Measurements from ENCODE around the gene FRY.

FRY gene

GRCh38 chr13:32330441-32330840 is 298.9 kb downstream of the FRY start:
- Histone ChIP-seq H3K27ac (ENCODE audit: low read length) (no peak overlapping the region), H3K4me2 (ENCODE audit: low read length) (no peak overlapping the region), H3K36me3 (replicated peaks; ENCODE audit: low read depth, low read length) (peaks cover 53% of the 10 kb centered on the region), H3K9me3 (ENCODE audit: insufficient read depth, low read length) (no peaks in the 10 kb centered on the region), H2AFZ (ENCODE audit: low read depth, low read length) (no peak overlapping the region), H3K79me2 (ENCODE audit: low read length) (no peaks in the 10 kb centered on the region), H4K20me1 (ENCODE audit: insufficient read depth, low read length) (no peaks in the 10 kb centered on the region), H3K9ac (ENCODE audit: low read length) (no peak overlapping the region), H3K4me1 (ENCODE audit: low read length) (no peaks in the 10 kb centered on the region), H3K4me3 (ENCODE audit: low read length) (no peak overlapping the region), H3K27me3 (ENCODE audit: low read depth, low read length) (no peaks in the 10 kb centered on the region)
- TF ChIP-seq CTCF (IDR thresholded peaks at IDR 0.05; ENCODE audit: low read depth, low read length) (no peak), EZH2phosphoT487 (IDR thresholded peaks at IDR 0.05; ENCODE audit: low read depth) (no peak)

GRCh38 chr13:32334671-32335070 is 303.1 kb downstream of the FRY start:
- no peaks in the 10 kb centered on the region for H3K4me1 ChIP-seq (ENCODE audit: low read length)
- H3K9me3 ChIP-seq (ENCODE audit: insufficient read depth, low read length) = no peaks in the 10 kb centered on the region
- no peaks in the 10 kb centered on the region for H3K27me3 ChIP-seq (ENCODE audit: low read depth, low read length)
- TF ChIP-seq CTCF (IDR thresholded peaks at IDR 0.05; ENCODE audit: low read depth, low read length) = no peak
- TF ChIP-seq EZH2phosphoT487 (IDR thresholded peaks at IDR 0.05; ENCODE audit: low read depth) = no peak
- H3K79me2 ChIP-seq (ENCODE audit: low read length) = no peaks in the 10 kb centered on the region
- no peak overlapping the region for H3K27ac ChIP-seq (ENCODE audit: low read length)
- peaks cover 76% of the 10 kb centered on the region for H3K36me3 ChIP-seq (replicated peaks; ENCODE audit: low read depth, low read length)
- H3K4me3 ChIP-seq (ENCODE audit: low read length) = no peak overlapping the region
- no peak overlapping the region for H3K4me2 ChIP-seq (ENCODE audit: low read length)
- no peaks in the 10 kb centered on the region for H4K20me1 ChIP-seq (ENCODE audit: insufficient read depth, low read length)
- no peak overlapping the region for H2AFZ ChIP-seq (ENCODE audit: low read depth, low read length)
- no peak overlapping the region for H3K9ac ChIP-seq (ENCODE audit: low read length)

GRCh38 chr13:32340914-32341313 is 309.3 kb downstream of the FRY start:
- Histone ChIP-seq H3K9me3 (ENCODE audit: insufficient read depth, low read length) (no peaks in the 10 kb centered on the region), H2AFZ (ENCODE audit: low read depth, low read length) (no peak overlapping the region), H3K4me3 (ENCODE audit: low read length) (no peak overlapping the region), H3K36me3 (replicated peaks; ENCODE audit: low read depth, low read length) (peaks cover 38% of the 10 kb centered on the region), H4K20me1 (ENCODE audit: insufficient read depth, low read length) (no peaks in the 10 kb centered on the region), H3K9ac (ENCODE audit: low read length) (no peak overlapping the region), H3K4me1 (ENCODE audit: low read length) (peaks cover 10% of the 10 kb centered on the region), H3K4me2 (ENCODE audit: low read length) (peak overlapping the region; percentile 10), H3K27me3 (ENCODE audit: low read depth, low read length) (no peaks in the 10 kb centered on the region), H3K27ac (ENCODE audit: low read length) (no peak overlapping the region), H3K79me2 (ENCODE audit: low read length) (no peaks in the 10 kb centered on the region)
- TF ChIP-seq CTCF (IDR thresholded peaks at IDR 0.05; ENCODE audit: low read depth, low read length) = no peak

- Histone ChIP-seq H3K79me2 (ENCODE audit: low read length) (no peaks in the 10 kb centered on the region), H2AFZ (ENCODE audit: low read depth, low read length) (no peak overlapping the region), H3K27ac (ENCODE audit: low read length) (no peak overlapping the region), H3K4me1 (ENCODE audit: low read length) (no peaks in the 10 kb centered on the region), H3K4me2 (ENCODE audit: low read length) (no peak overlapping the region), H4K20me1 (ENCODE audit: insufficient read depth, low read length) (no peaks in the 10 kb centered on the region), H3K27me3 (ENCODE audit: low read depth, low read length) (no peaks in the 10 kb centered on the region), H3K9ac (ENCODE audit: low read length) (no peak overlapping the region), H3K9me3 (ENCODE audit: insufficient read depth, low read length) (no peaks in the 10 kb centered on the region), H3K4me3 (ENCODE audit: low read length) (no peak overlapping the region), H3K36me3 (replicated peaks; ENCODE audit: low read depth, low read length) (peaks cover 26% of the 10 kb centered on the region)
- no peak for TF ChIP-seq CTCF (IDR thresholded peaks at IDR 0.05; ENCODE audit: low read depth, low read length)
- TF ChIP-seq EZH2phosphoT487 (IDR thresholded peaks at IDR 0.05; ENCODE audit: low read depth) = no peak
Observed at GRCh38 chr13:32347651-32348050, 316.1 kb downstream of the FRY start.
